Cardiac septum (tissue), 1 donor: ENCODE results near the gene LYST. TPM values are rescaled to one million over a fixed set of nuclear protein-coding genes. Genes with fewer than 3 reads are reported as not detected.

Experiments
- DNase-seq: peaks from one replicate; pipeline ENCODE4 v3.0.0-alpha.2; 2020; ENCODE audit warnings: low spot score
- intact Hi-C: fragments of 100-400 bp; cut with DNase I; formaldehyde crosslinking; loops from one replicate; pipeline ENCODE4 v1.14.0; 2022
- total RNA-seq: library from RNA; stranded (reverse); fragmentation: NEBNext Ultra II Directional; extraction: Animal tissue kit (Norgen Biotek cat#: 25700); gene quantifications from one replicate; pipeline ENCODE4 v1.2.1, GENCODE V29; 2021
- donor health status: DM: no; HTN: no; CAD: no.

LYST gene
- total RNA-seq, 1 donor from 2014 or later = 15.4 TPM

GRCh38 chr1:235737751-235738150 lies 129.0 kb downstream of the LYST start:
- intact Hi-C loops = no loop called here
- no peak for DNase-seq

- no peak for DNase-seq
- intact Hi-C loops = no loop called here
These were observed 130.4 kb downstream of the LYST start for GRCh38 chr1:235736263-235736662.

GRCh38 chr1:235735621-235736020 lies 131.1 kb downstream of the LYST start:
- DNase-seq = no peak
- intact Hi-C loops = no loop called here

- DNase-seq = no peak
- intact Hi-C loops = no loop called here
These were observed 132.4 kb downstream of the LYST start for GRCh38 chr1:235734335-235734734.

GRCh38 chr1:235730007-235730406 lies 136.7 kb downstream of the LYST start:
- DNase-seq = no peak
- intact Hi-C loops = no loop called here

- intact Hi-C loops = no loop called here
These were observed 140.1 kb downstream of the LYST start for GRCh38 chr1:235726557-235726956.

GRCh38 chr1:235725434-235725833 lies 141.3 kb downstream of the LYST start:
- intact Hi-C loops = no loop called here

More at GRCh38 chr1:235726557-235726956, 140.1 kb downstream of the LYST start:
- no peak for DNase-seq

GRCh38 chr1:235724730-235725129 lies 142.0 kb downstream of the LYST start:
- DNase-seq = no peak
- intact Hi-C loops = no loop called here

More at GRCh38 chr1:235725434-235725833, 141.3 kb downstream of the LYST start:
- no peak for DNase-seq

GRCh38 chr1:235722858-235723257 lies 143.8 kb downstream of the LYST start:
- DNase-seq = no peak
- intact Hi-C loops = no loop called here

- intact Hi-C loops = no loop called here
These were observed 144.7 kb downstream of the LYST start for GRCh38 chr1:235721982-235722381.

GRCh38 chr1:235720544-235720943 lies 146.2 kb downstream of the LYST start:
- intact Hi-C loops = no loop called here
- no peak for DNase-seq

More at GRCh38 chr1:235721982-235722381, 144.7 kb downstream of the LYST start:
- no peak for DNase-seq

- intact Hi-C loops = no loop called here
- DNase-seq = no peak
These were observed 152.4 kb downstream of the LYST start for GRCh38 chr1:235714205-235714897.

- intact Hi-C loops = no loop called here
- DNase-seq = no peak
These were observed 153.9 kb downstream of the LYST start for GRCh38 chr1:235712812-235713211.

GRCh38 chr1:235710687-235711086 lies 156.0 kb downstream of the LYST start:
- DNase-seq = no peak
- intact Hi-C loops = no loop called here

GRCh38 chr1:235709018-235709417 lies 157.7 kb downstream of the LYST start:
- DNase-seq = no peak
- intact Hi-C loops = no loop called here

GRCh38 chr1:235708390-235708962 lies 158.2 kb downstream of the LYST start:
- no peak for DNase-seq

GRCh38 chr1:235703506-235703905 lies 163.2 kb downstream of the LYST start:
- intact Hi-C loops = no loop called here
- no peak for DNase-seq

More at GRCh38 chr1:235708390-235708962, 158.2 kb downstream of the LYST start:
- intact Hi-C loops = no loop called here

GRCh38 chr1:235702412-235702811 lies 164.3 kb downstream of the LYST start:
- no peak for DNase-seq
- intact Hi-C loops = no loop called here

GRCh38 chr1:235697508-235697907 lies 169.2 kb downstream of the LYST start:
- DNase-seq = no peak
- intact Hi-C loops = no loop called here

- intact Hi-C loops = no loop called here
- DNase-seq = no peak
These were observed 177.3 kb downstream of the LYST start for GRCh38 chr1:235689356-235689755.

GRCh38 chr1:235688096-235688495 lies 178.6 kb downstream of the LYST start:
- no peak for DNase-seq
- intact Hi-C loops = no loop called here
